SU-DHL-6 (cell line): Measurements from ENCODE around the gene ALG2.

ENCODE experiments used
- H2AFZ ChIP-seq: fragments of 200-600 bp; sonication (generic); 2 replicates; pipeline ENCODE4 v1.6.1; 2014; ENCODE audit warnings: low read depth, mild to moderate bottlenecking, moderate library complexity, mixed read lengths, antibody characterized with exemption, low read length; ENCODE audit not compliant: severe bottlenecking
- H3F3A ChIP-seq: fragments of 200-600 bp; shearing (Covaris generic); 2 replicates; pipeline ENCODE4 v1.6.0; 2016; ENCODE audit warnings: antibody characterized with exemption, mild to moderate bottlenecking; ENCODE audit not compliant: insufficient read depth
- H3K27ac ChIP-seq: fragments of 200-600 bp; sonication (generic); 2 replicates; pipeline ENCODE4 v1.5.1; 2016; ENCODE audit warnings: low read depth, mild to moderate bottlenecking, low read length, moderate library complexity, mixed read lengths
- H3K27me3 ChIP-seq: fragments of 200-600 bp; sonication (generic), shearing (Covaris generic); 2 replicates; pipeline ENCODE4 v1.6.0; 2014; ENCODE audit warnings: mild to moderate bottlenecking, low read length
- H3K36me3 ChIP-seq: fragments of 200-600 bp; sonication (generic); 2 replicates; pipeline ENCODE4 v1.6.1; 2014; ENCODE audit warnings: mild to moderate bottlenecking, low read length, mixed read lengths
- H3K4me2 ChIP-seq: fragments of 300-600, 200-600 bp; shearing (Covaris generic), sonication (generic); 2 replicates; pipeline ENCODE4 v1.6.0; 2014; ENCODE audit warnings: low read length, low read depth, mild to moderate bottlenecking; ENCODE audit not compliant: poor library complexity, severe bottlenecking
- H3K4me3 ChIP-seq: fragments of 200-600 bp; sonication (generic); 2 replicates; pipeline ENCODE4 v1.5.1; 2014; ENCODE audit warnings: antibody characterized with exemption, low read length, mild to moderate bottlenecking, mixed read lengths; ENCODE audit not compliant: insufficient read depth, poor library complexity, severe bottlenecking
- H3K79me2 ChIP-seq: fragments of 200-600 bp; sonication (generic); 2 replicates; pipeline ENCODE4 v1.6.1; 2014; ENCODE audit warnings: mild to moderate bottlenecking, low read length, moderate library complexity; ENCODE audit not compliant: insufficient read depth
- H3K9ac ChIP-seq: fragments of 200-600 bp; sonication (generic); 2 replicates; pipeline ENCODE4 v1.7.0; 2014; ENCODE audit warnings: mild to moderate bottlenecking, low read length
- H3K9me2 ChIP-seq: fragments of 200-600 bp; sonication (generic); replicated peaks from 2 replicates; pipeline ENCODE4 v1.6.1; 2014; ENCODE audit warnings: low read length; ENCODE audit not compliant: insufficient read depth
- H3K9me3 ChIP-seq: fragments of 200-600 bp; sonication (generic); 2 replicates; pipeline ENCODE4 v1.6.1; 2014; ENCODE audit warnings: low read length, mixed read lengths; ENCODE audit not compliant: insufficient read depth
- H4K20me1 ChIP-seq: fragments of 200-600 bp; sonication (generic); 2 replicates; pipeline ENCODE4 v1.6.1; 2014; ENCODE audit warnings: low read depth, mild to moderate bottlenecking, antibody characterized with exemption, low read length, moderate library complexity, mixed read lengths
- EZH2phosphoT487 ChIP-seq: fragments of 200-600 bp; sonication (generic), shearing (Covaris generic); conservative IDR thresholded peaks from 2 replicates; pipeline ENCODE4 v1.6.1; 2018; ENCODE audit warnings: mild to moderate bottlenecking, antibody characterized with exemption, low read length, moderate library complexity, mixed read lengths
- TF ChIP-seq, protein P1 (sequence below): fragments of 200-600 bp; sonication (generic); IDR thresholded peaks from one replicate; pipeline ENCODE4 v1.5.1; 2017; ENCODE audit warnings: antibody characterized with exemption, mild to moderate bottlenecking, low read length, moderate library complexity; ENCODE audit not compliant: insufficient read depth, poor library complexity, severe bottlenecking

The ALG2 gene

DNA sequence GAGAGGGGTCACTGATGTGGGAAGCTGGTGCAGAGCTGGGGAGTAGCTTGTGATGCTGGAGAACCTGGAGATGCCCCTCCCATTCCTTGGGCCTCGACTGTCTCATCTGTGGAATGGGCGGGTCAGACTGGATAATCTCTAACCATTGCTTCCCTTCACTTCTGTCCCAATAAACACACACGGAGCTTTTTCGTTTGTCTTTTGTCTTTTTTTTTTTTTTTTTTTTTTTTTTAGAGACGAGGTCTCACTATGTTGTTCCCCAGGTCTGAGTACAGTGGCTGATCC lies 36.5 kb downstream of the ALG2 start:
- Histone ChIP-seq H3K36me3 (no peaks in the 10 kb centered on the region), H3K9me3 (no peaks in the 10 kb centered on the region), H3K4me3 (no peak overlapping the region), H3K9ac (0 out of 2 replicates have a peak overlapping the region, but pooled peaks have one; percentile 56), H3K9me2 (no peaks in the 10 kb centered on the region), H3K79me2 (no peaks in the 10 kb centered on the region), H3K27me3 (no peaks in the 10 kb centered on the region), H4K20me1 (no peaks in the 10 kb centered on the region), H3K4me2 (no peak overlapping the region), H2AFZ (peak overlapping the region; percentile 57), H3F3A (peaks cover 20% of the 10 kb centered on the region), H3K27ac (peak overlapping the region; percentile 93; the same call in 1 of the 2 replicates)
- TF ChIP-seq, protein P1, sequence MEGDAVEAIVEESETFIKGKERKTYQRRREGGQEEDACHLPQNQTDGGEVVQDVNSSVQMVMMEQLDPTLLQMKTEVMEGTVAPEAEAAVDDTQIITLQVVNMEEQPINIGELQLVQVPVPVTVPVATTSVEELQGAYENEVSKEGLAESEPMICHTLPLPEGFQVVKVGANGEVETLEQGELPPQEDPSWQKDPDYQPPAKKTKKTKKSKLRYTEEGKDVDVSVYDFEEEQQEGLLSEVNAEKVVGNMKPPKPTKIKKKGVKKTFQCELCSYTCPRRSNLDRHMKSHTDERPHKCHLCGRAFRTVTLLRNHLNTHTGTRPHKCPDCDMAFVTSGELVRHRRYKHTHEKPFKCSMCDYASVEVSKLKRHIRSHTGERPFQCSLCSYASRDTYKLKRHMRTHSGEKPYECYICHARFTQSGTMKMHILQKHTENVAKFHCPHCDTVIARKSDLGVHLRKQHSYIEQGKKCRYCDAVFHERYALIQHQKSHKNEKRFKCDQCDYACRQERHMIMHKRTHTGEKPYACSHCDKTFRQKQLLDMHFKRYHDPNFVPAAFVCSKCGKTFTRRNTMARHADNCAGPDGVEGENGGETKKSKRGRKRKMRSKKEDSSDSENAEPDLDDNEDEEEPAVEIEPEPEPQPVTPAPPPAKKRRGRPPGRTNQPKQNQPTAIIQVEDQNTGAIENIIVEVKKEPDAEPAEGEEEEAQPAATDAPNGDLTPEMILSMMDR = no peak
- no peak for TF ChIP-seq EZH2phosphoT487

DNA sequence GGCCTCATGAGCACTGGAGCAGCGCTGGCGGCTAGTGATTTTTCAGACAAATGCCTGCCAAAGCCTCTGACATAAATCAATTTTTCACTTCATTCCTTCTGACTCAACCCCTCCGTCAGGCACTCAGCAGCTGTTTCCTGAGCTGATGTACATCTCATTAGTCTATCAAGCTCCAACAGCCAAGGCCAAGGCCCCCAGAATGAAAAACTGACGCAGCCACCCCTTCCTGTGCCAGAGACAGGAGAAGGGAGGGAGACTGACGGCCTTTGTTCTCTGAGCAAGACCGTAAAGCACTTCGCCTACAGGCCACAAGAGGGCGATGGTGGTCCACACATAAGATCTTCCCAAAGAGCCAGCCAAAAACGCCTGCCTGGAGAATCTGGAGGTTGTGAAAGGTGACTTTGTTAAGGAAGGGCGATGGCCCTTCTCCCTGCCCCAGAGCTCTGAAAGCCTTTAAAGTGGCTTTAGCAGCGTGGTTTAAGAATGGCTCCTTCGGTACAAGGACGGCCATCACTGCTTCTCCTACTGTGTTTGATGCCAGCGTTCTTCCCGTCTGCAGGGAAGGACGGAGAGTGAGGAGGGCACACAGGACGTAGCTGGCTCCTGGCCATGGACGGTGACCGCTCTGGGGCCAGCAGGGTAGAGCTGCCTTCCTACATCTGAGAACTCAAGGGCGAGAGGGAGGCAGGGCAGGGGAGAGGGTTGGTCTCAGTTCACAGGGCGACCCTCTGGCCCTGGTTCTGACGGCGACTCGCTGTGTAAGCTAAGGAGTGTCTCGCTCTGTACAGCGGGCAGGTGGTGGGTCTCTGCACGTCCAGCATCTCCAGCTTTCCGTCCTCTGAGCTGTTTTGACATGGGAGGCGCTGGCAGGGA lies 37.0 kb downstream of the ALG2 start:
- Histone ChIP-seq H3K9me2 (no peaks in the 10 kb centered on the region), H3K27me3 (no peaks in the 10 kb centered on the region), H3K9ac (peak overlapping the region; percentile 56), H3K79me2 (no peaks in the 10 kb centered on the region), H4K20me1 (no peaks in the 10 kb centered on the region), H3K4me3 (no peak overlapping the region), H2AFZ (peak overlapping the region; percentile 57), H3K4me2 (peak overlapping the region; percentile 42), H3F3A (peaks cover 25% of the 10 kb centered on the region), H3K9me3 (no peaks in the 10 kb centered on the region), H3K27ac (peak overlapping the region; percentile 93), H3K36me3 (no peaks in the 10 kb centered on the region)
- TF ChIP-seq EZH2phosphoT487 = no peak
- TF ChIP-seq, protein P1 = peak; percentile 82

DNA sequence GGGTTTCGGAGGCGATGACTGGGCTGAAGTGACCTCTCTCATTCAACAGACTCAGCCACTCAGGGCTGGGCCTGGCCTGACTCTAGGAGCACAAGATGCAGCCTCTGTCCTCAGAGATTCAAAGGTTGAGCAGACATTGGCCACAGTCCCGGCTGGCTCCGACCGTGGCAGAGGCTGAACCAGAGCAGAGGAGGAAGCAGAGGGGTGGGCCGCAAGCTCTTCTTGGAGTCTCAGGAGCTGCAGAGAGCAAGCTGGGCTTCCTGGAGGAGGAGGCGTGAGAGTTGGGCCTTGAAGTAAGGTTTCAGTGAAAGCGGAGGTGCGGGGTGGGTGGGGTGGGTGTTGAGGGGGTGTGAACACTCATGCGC lies 37.6 kb downstream of the ALG2 start:
- H3K9me3 ChIP-seq = no peaks in the 10 kb centered on the region
- TF ChIP-seq, protein P1 = no peak
- TF ChIP-seq EZH2phosphoT487 = no peak
- no peak overlapping the region for H2AFZ ChIP-seq

More for the DNA sequence above, 37.6 kb downstream of the ALG2 start:
- H3K27me3 ChIP-seq = no peaks in the 10 kb centered on the region
- H3K79me2 ChIP-seq = no peaks in the 10 kb centered on the region
- H4K20me1 ChIP-seq = no peaks in the 10 kb centered on the region
- peaks cover 31% of the 10 kb centered on the region for H3F3A ChIP-seq
- H3K4me2 ChIP-seq = peak overlapping the region; percentile 52
- peak overlapping the region; percentile 93 for H3K27ac ChIP-seq
- H3K9ac ChIP-seq = peak overlapping the region; percentile 56
- no peaks in the 10 kb centered on the region for H3K36me3 ChIP-seq
- H3K9me2 ChIP-seq = no peaks in the 10 kb centered on the region
- H3K4me3 ChIP-seq = no peak overlapping the region
